Activated T-cell treated with anti-CD3 and anti-CD28 coated beads, Interleukin-2, amount 50 U/mL, for 24 hours (primary cell): ENCODE measurements around the gene CXCL14.
A peak's percentile ranks its signal among the peaks of the same experiment; 100 is the strongest.

ENCODE experiments used
- DNase-seq: peaks from one replicate; pipeline ENCODE4 v3.0.0-alpha.2; 2020
- H3K27ac Mint-ChIP-seq: 2 replicates; pipeline ENCODE4 v1.8.0; 2020; ENCODE audit warnings: mild to moderate bottlenecking, mixed read lengths
- H3K27me3 Mint-ChIP-seq: 2 replicates; pipeline ENCODE4 v1.8.0; 2020; ENCODE audit warnings: mixed read lengths
- H3K36me3 Mint-ChIP-seq: 2 replicates; pipeline ENCODE4 v1.8.0; 2020; ENCODE audit warnings: low read depth, mixed read lengths
- H3K4me1 Mint-ChIP-seq: 2 replicates; pipeline ENCODE4 v1.8.0; 2020; ENCODE audit warnings: low read depth, mixed read lengths
- H3K4me3 Mint-ChIP-seq: 2 replicates; pipeline ENCODE4 v1.8.0; 2020; ENCODE audit warnings: mild to moderate bottlenecking, moderate library complexity, mixed read lengths
- H3K9me3 Mint-ChIP-seq: 2 replicates; pipeline ENCODE4 v1.8.0; 2020; ENCODE audit warnings: mixed read lengths

The CXCL14 gene

GRCh38 chr5:135578685-135579341 lies at the start of gene CXCL14:
Gene CXCL14, minus strand, starts transcription at chr5:135578991. Its CDS starts 213 bp downstream, at chr5:135578778.
- Mint-ChIP-seq H3K4me3 (no peak within 1 kb of the TSS), H3K27ac (no peak within 1 kb of the TSS), H3K4me1 (peaks cover 3% of the 10 kb centered on the region), H3K36me3 (no peaks in the 10 kb centered on the region), H3K27me3 (peaks cover 66% of the 10 kb centered on the region), H3K9me3 (no peaks in the 10 kb centered on the region)
- peak; percentile 32 for DNase-seq

GRCh38 chr5:135626636-135627035 lies 47.8 kb upstream of the CXCL14 start:
- no peaks in the 10 kb centered on the region for H3K4me1 Mint-ChIP-seq
- H3K4me3 Mint-ChIP-seq, result no peak overlapping the region
- peaks cover 7% of the 10 kb centered on the region for H3K27me3 Mint-ChIP-seq
- no peak overlapping the region for H3K27ac Mint-ChIP-seq
- H3K36me3 Mint-ChIP-seq, result no peaks in the 10 kb centered on the region
- H3K9me3 Mint-ChIP-seq, result no peaks in the 10 kb centered on the region
- no peak for DNase-seq

- Mint-ChIP-seq H3K36me3 (no peaks in the 10 kb centered on the region), H3K4me3 (no peak overlapping the region), H3K9me3 (no peaks in the 10 kb centered on the region), H3K27me3 (peaks cover 7% of the 10 kb centered on the region), H3K27ac (no peak overlapping the region), H3K4me1 (no peaks in the 10 kb centered on the region)
- no peak for DNase-seq
Observed at GRCh38 chr5:135625961-135626360, 47.2 kb upstream of the CXCL14 start.

GRCh38 chr5:135625486-135625885 lies 46.7 kb upstream of the CXCL14 start:
- no peak overlapping the region for H3K27ac Mint-ChIP-seq
- DNase-seq, result no peak
- H3K9me3 Mint-ChIP-seq, result no peaks in the 10 kb centered on the region
- H3K4me3 Mint-ChIP-seq, result no peak overlapping the region
- H3K4me1 Mint-ChIP-seq, result no peaks in the 10 kb centered on the region
- H3K27me3 Mint-ChIP-seq, result peaks cover 7% of the 10 kb centered on the region
- H3K36me3 Mint-ChIP-seq, result no peaks in the 10 kb centered on the region

- H3K4me3 Mint-ChIP-seq, result no peak overlapping the region
- H3K27ac Mint-ChIP-seq, result no peak overlapping the region
Observed at GRCh38 chr5:135625061-135625460, 46.3 kb upstream of the CXCL14 start.

GRCh38 chr5:135623186-135623715 lies 44.5 kb upstream of the CXCL14 start:
- Mint-ChIP-seq H3K36me3 (no peaks in the 10 kb centered on the region), H3K4me3 (no peak overlapping the region), H3K4me1 (no peaks in the 10 kb centered on the region), H3K27me3 (peaks cover 6% of the 10 kb centered on the region), H3K9me3 (peaks cover 13% of the 10 kb centered on the region), H3K27ac (no peak overlapping the region)
- no peak for DNase-seq

More at GRCh38 chr5:135625061-135625460, 46.3 kb upstream of the CXCL14 start:
- Mint-ChIP-seq H3K9me3 (no peaks in the 10 kb centered on the region), H3K27me3 (peaks cover 7% of the 10 kb centered on the region), H3K36me3 (no peaks in the 10 kb centered on the region), H3K4me1 (no peaks in the 10 kb centered on the region)
- no peak for DNase-seq

GRCh38 chr5:135615581-135616260 lies 36.9 kb upstream of the CXCL14 start:
- Mint-ChIP-seq H3K27ac (no peak overlapping the region), H3K9me3 (peaks cover 21% of the 10 kb centered on the region), H3K27me3 (peaks cover 31% of the 10 kb centered on the region), H3K36me3 (no peaks in the 10 kb centered on the region), H3K4me3 (no peak overlapping the region), H3K4me1 (no peaks in the 10 kb centered on the region)
- no peak for DNase-seq

- no peak overlapping the region for H3K27ac Mint-ChIP-seq
- H3K4me3 Mint-ChIP-seq, result no peak overlapping the region
- no peak for DNase-seq
- no peaks in the 10 kb centered on the region for H3K4me1 Mint-ChIP-seq
- H3K9me3 Mint-ChIP-seq, result peaks cover 21% of the 10 kb centered on the region
- H3K36me3 Mint-ChIP-seq, result no peaks in the 10 kb centered on the region
- peaks cover 34% of the 10 kb centered on the region for H3K27me3 Mint-ChIP-seq
Observed at GRCh38 chr5:135615171-135615570, 36.4 kb upstream of the CXCL14 start.

- Mint-ChIP-seq H3K27me3 (peaks cover 23% of the 10 kb centered on the region), H3K4me1 (no peaks in the 10 kb centered on the region), H3K4me3 (no peak overlapping the region), H3K27ac (no peak overlapping the region), H3K36me3 (no peaks in the 10 kb centered on the region), H3K9me3 (peaks cover 2% of the 10 kb centered on the region)
- no peak for DNase-seq
Observed at GRCh38 chr5:135609981-135610380, 31.2 kb upstream of the CXCL14 start.

GRCh38 chr5:135608761-135609443 lies 30.1 kb upstream of the CXCL14 start:
- Mint-ChIP-seq H3K36me3 (no peaks in the 10 kb centered on the region), H3K4me3 (no peak overlapping the region), H3K4me1 (no peaks in the 10 kb centered on the region), H3K27me3 (peaks cover 22% of the 10 kb centered on the region), H3K27ac (no peak overlapping the region), H3K9me3 (no peaks in the 10 kb centered on the region)
- DNase-seq, result no peak

- Mint-ChIP-seq H3K36me3 (no peaks in the 10 kb centered on the region), H3K4me1 (no peaks in the 10 kb centered on the region), H3K27ac (no peak overlapping the region), H3K4me3 (no peak overlapping the region), H3K27me3 (peaks cover 22% of the 10 kb centered on the region), H3K9me3 (no peaks in the 10 kb centered on the region)
- no peak for DNase-seq
Observed at GRCh38 chr5:135608361-135608760, 29.6 kb upstream of the CXCL14 start.

- H3K4me3 Mint-ChIP-seq, result no peak overlapping the region
- H3K9me3 Mint-ChIP-seq, result no peaks in the 10 kb centered on the region
- no peaks in the 10 kb centered on the region for H3K36me3 Mint-ChIP-seq
- no peak overlapping the region for H3K27ac Mint-ChIP-seq
- H3K27me3 Mint-ChIP-seq, result peaks cover 20% of the 10 kb centered on the region
- DNase-seq, result no peak
- no peaks in the 10 kb centered on the region for H3K4me1 Mint-ChIP-seq
Observed at GRCh38 chr5:135606431-135606830, 27.6 kb upstream of the CXCL14 start.

- H3K36me3 Mint-ChIP-seq, result no peaks in the 10 kb centered on the region
Observed at GRCh38 chr5:135605221-135605620, 26.4 kb upstream of the CXCL14 start.

GRCh38 chr5:135604056-135604455 lies 25.3 kb upstream of the CXCL14 start:
- Mint-ChIP-seq H3K4me3 (no peak overlapping the region), H3K27ac (no peak overlapping the region), H3K36me3 (no peaks in the 10 kb centered on the region), H3K9me3 (no peaks in the 10 kb centered on the region), H3K27me3 (peaks cover 18% of the 10 kb centered on the region), H3K4me1 (no peaks in the 10 kb centered on the region)
- no peak for DNase-seq

More at GRCh38 chr5:135605221-135605620, 26.4 kb upstream of the CXCL14 start:
- no peak for DNase-seq
- Mint-ChIP-seq H3K27ac (no peak overlapping the region), H3K27me3 (peaks cover 23% of the 10 kb centered on the region), H3K9me3 (no peaks in the 10 kb centered on the region), H3K4me3 (no peak overlapping the region), H3K4me1 (no peaks in the 10 kb centered on the region)
